ENCODE results near the gene RPL41. TPM values are rescaled to one million over a fixed set of nuclear protein-coding genes. Genes with fewer than 3 reads are reported as not detected.
"Not testable (repeated sequence)": the region's sequence is repeated elsewhere in the genome, so short reads cannot be mapped to it uniquely, and the experiment has no call there.

The RPL41 gene
- total RNA-seq, 1 donor from 2014 or later, result 3,580 TPM

- H3K4me1 Mint-ChIP-seq (ENCODE audit: unreplicated experiment), result peaks cover 61% of the 10 kb centered on the region
- peaks cover 26% of the 10 kb centered on the region for H3K36me3 Mint-ChIP-seq (ENCODE audit: unreplicated experiment)
- no peak for TF ChIP-seq CTCF (IDR thresholded peaks at IDR 0.05)
- peak overlapping the region; percentile 32 for H3K27ac Mint-ChIP-seq (ENCODE audit: unreplicated experiment)
- no peak overlapping the region for H3K4me3 Mint-ChIP-seq (ENCODE audit: unreplicated experiment)
- no peak for DNase-seq (ENCODE audit: extremely low spot score, unreplicated experiment)
- H3K9me3 Mint-ChIP-seq (ENCODE audit: unreplicated experiment), result no peaks in the 10 kb centered on the region
- no peaks in the 10 kb centered on the region for H3K27me3 Mint-ChIP-seq (ENCODE audit: unreplicated experiment)
These were observed 38.9 kb downstream of the RPL41 start for GRCh38 chr12:56155256-56155845.

GRCh38 chr12:56156464-56157200, 40.2 kb downstream of the RPL41 start:
- peak overlapping the region; percentile 95 for H3K4me3 Mint-ChIP-seq (ENCODE audit: unreplicated experiment)

GRCh38 chr12:56157201-56158028, 41.0 kb downstream of the RPL41 start:
- Mint-ChIP-seq H3K36me3 (ENCODE audit: unreplicated experiment) (peaks cover 35% of the 10 kb centered on the region), H3K27ac (ENCODE audit: unreplicated experiment) (peak overlapping the region; percentile 98)

More at GRCh38 chr12:56156464-56157200, 40.2 kb downstream of the RPL41 start:
- DNase-seq (ENCODE audit: extremely low spot score, unreplicated experiment); H3K27me3 Mint-ChIP-seq (ENCODE audit: unreplicated experiment); H3K9me3 Mint-ChIP-seq (ENCODE audit: unreplicated experiment): not testable (repeated sequence)
- Mint-ChIP-seq H3K27ac (ENCODE audit: unreplicated experiment) (peak overlapping the region; percentile 98), H3K36me3 (ENCODE audit: unreplicated experiment) (peaks cover 34% of the 10 kb centered on the region), H3K4me1 (ENCODE audit: unreplicated experiment) (peaks cover 63% of the 10 kb centered on the region)

GRCh38 chr12:56158029-56158925, 41.8 kb downstream of the RPL41 start, which contains the start of gene MYL6:
Gene MYL6 (plus strand): TSS chr12:56158359. CDS start chr12:56158402, 43 bp downstream.
- Mint-ChIP-seq H3K4me1 (ENCODE audit: unreplicated experiment) (peaks cover 56% of the 10 kb centered on the region), H3K27me3 (ENCODE audit: unreplicated experiment) (no peaks in the 10 kb centered on the region), H3K27ac (ENCODE audit: unreplicated experiment) (peak within 1 kb of the TSS; percentile 98), H3K36me3 (ENCODE audit: unreplicated experiment) (peaks cover 38% of the 10 kb centered on the region), H3K9me3 (ENCODE audit: unreplicated experiment) (no peaks in the 10 kb centered on the region), H3K4me3 (ENCODE audit: unreplicated experiment) (peak within 1 kb of the TSS; percentile 95)
- DNase-seq (ENCODE audit: extremely low spot score, unreplicated experiment), result peak; percentile 96
- no peak for TF ChIP-seq CTCF (IDR thresholded peaks at IDR 0.05)

More at GRCh38 chr12:56157201-56158028, 41.0 kb downstream of the RPL41 start:
- peaks cover 62% of the 10 kb centered on the region for H3K4me1 Mint-ChIP-seq (ENCODE audit: unreplicated experiment)
- no peaks in the 10 kb centered on the region for H3K27me3 Mint-ChIP-seq (ENCODE audit: unreplicated experiment)
- H3K4me3 Mint-ChIP-seq (ENCODE audit: unreplicated experiment), result peak overlapping the region; percentile 95
- DNase-seq (ENCODE audit: extremely low spot score, unreplicated experiment), result peak; percentile 92
- TF ChIP-seq CTCF (IDR thresholded peaks at IDR 0.05), result peak; percentile 67
- no peaks in the 10 kb centered on the region for H3K9me3 Mint-ChIP-seq (ENCODE audit: unreplicated experiment)

Measured in osteocyte (in vitro differentiated cells).